Sigmoid colon (tissue), 7 donors: Measurements from ENCODE around the gene MST1. TPM values are rescaled to one million over a fixed set of nuclear protein-coding genes. Genes with fewer than 3 reads are reported as not detected.

ENCODE experiments used
- DNase-seq: peaks from one replicate; pipeline ENCODE4 v3.0.0-alpha.2; 2019
- H3K27ac ChIP-seq, 4 donors: fragments of 200-600 bp; sonication (generic); one replicate each; pipeline ENCODE4 v1.5.1; 2016 to 2019; ENCODE audit warnings: mild to moderate bottlenecking in 1 of 4
- H3K27me3 ChIP-seq, 3 donors: fragments of 200-600 bp; sonication (generic); one replicate each; pipeline ENCODE4 v1.5.1; 2019; ENCODE audit warnings: mild to moderate bottlenecking in 1 of 3
- H3K36me3 ChIP-seq, 4 donors: fragments of 200-600 bp; sonication (generic); one replicate each; pipeline ENCODE4 v1.5.1; 2016 to 2019
- H3K4me1 ChIP-seq, 4 donors: fragments of 200-600 bp; sonication (generic); one replicate each; pipeline ENCODE4 v1.5.1; 2017 to 2019
- H3K4me3 ChIP-seq, 4 donors: fragments of 200-600 bp; sonication (generic); one replicate each; pipeline ENCODE4 v1.5.1; 2017 to 2019; ENCODE audit warnings: mild to moderate bottlenecking in 2 of 4, moderate library complexity in 1 of 4
- H3K9me3 ChIP-seq, 4 donors: fragments of 200-600 bp in 3 of 4; sonication (generic) in 3 of 4; one replicate each; pipeline versions ENCODE4 v1.5.1 to v1.6.1; 2013 to 2019
- CTCF ChIP-seq, 4 experiments: fragments of 450-650 bp in 3 of 4; fragments of 200-600 bp in 1 of 4; IDR thresholded peaks; one replicate each; pipeline ENCODE4 v1.5.1; 2016 to 2019; ENCODE audit warnings: antibody characterized with exemption in 4 of 4, mild to moderate bottlenecking in 3 of 4, moderate library complexity in 2 of 4
- EP300 ChIP-seq, 4 donors: sonication (generic); formaldehyde crosslinking; IDR thresholded peaks; one replicate each; pipeline ENCODE4 v1.6.1; 2017; ENCODE audit warnings: antibody characterized with exemption in 4 of 4
- POLR2A ChIP-seq, 2 donors: fragments of 450-650 bp; IDR thresholded peaks; one replicate each; pipeline ENCODE4 v1.6.1; 2016; ENCODE audit warnings: antibody characterized with exemption in 2 of 2, mild to moderate bottlenecking in 2 of 2, moderate library complexity in 2 of 2
- POLR2AphosphoS5 ChIP-seq, 4 donors: sonication (generic); formaldehyde crosslinking; IDR thresholded peaks; one replicate each; pipeline ENCODE4 v1.6.1; 2017; ENCODE audit warnings: antibody characterized with exemption in 4 of 4
- WGBS, 2 donors: extraction: QIAGEN DNeasy Blood & Tissue Kit; methylation state at CpG; one replicate each; pipeline ENCODE4 v1.1.7; 2013; 5-methylcytosine and 5-hydroxymethylcytosine counted together
- intact Hi-C: fragments of 100-400 bp; cut with DNase I; formaldehyde crosslinking; loops from one replicate; pipeline ENCODE4 v1.15.1; 2023
- polyA plus RNA-seq, 3 donors: library from polyadenylated mRNA; stranded (reverse); fragments of 200-250 nt; gene quantifications; one replicate each; pipeline ENCODE4 v1.2.3, GENCODE V29; 2013
- total RNA-seq, 4 donors: library from RNA; depleted of rRNA; stranded (reverse); fragments of >200 nt; gene quantifications; one replicate each; pipeline ENCODE4 v1.1.0, GENCODE V29; 2016
- donor health status: healthy with polysubstance abuse.
- donor health status: Bipolar disorder and iron deficiency.
- donor health status: healthy.

Gene MST1
- total and polyA plus RNA-seq, 7 donors: 3.0 to 18.1 (median 7.7) TPM; not detected in 1

- no peaks in the 10 kb centered on the region for H3K27me3 ChIP-seq
- H3K9me3 ChIP-seq: no peaks in the 10 kb centered on the region
- peak overlapping the region; percentile 90 to 99 (median 93) for H3K4me3 ChIP-seq
- 47 to 71% methylated on average over 8 of the region's 8 CpGs for WGBS, 2 donors
- H3K27ac ChIP-seq: peak overlapping the region; percentile 92 to 96 (median 94)
- intact Hi-C loops: loop anchor here (5.0 kb wide), 1 partner anchor 64 kb away; the partner anchor contains the start of gene IP6K1
- DNase-seq: no peak
- H3K4me1 ChIP-seq: peaks cover 0 to 53% (median 41%) of the 10 kb centered on the region in 4 donors
- no peak for TF ChIP-seq POLR2A (IDR thresholded peaks at IDR 0.05)
- TF ChIP-seq POLR2AphosphoS5 (IDR thresholded peaks at IDR 0.05): no peak
- TF ChIP-seq CTCF (IDR thresholded peaks at IDR 0.05): no peak
- no peak for TF ChIP-seq EP300 (IDR thresholded peaks at IDR 0.05)
- peaks cover 17 to 48% (median 24%) of the 10 kb centered on the region in 4 donors for H3K36me3 ChIP-seq
Measured at GRCh38 chr3:49722896-49723295, 33.6 kb upstream of the MST1 start.

- no peaks in the 10 kb centered on the region for H3K27me3 ChIP-seq
- no peak for TF ChIP-seq EP300 (IDR thresholded peaks at IDR 0.05)
- no peak for TF ChIP-seq POLR2AphosphoS5 (IDR thresholded peaks at IDR 0.05)
- no peak for TF ChIP-seq POLR2A (IDR thresholded peaks at IDR 0.05)
- no peak for TF ChIP-seq CTCF (IDR thresholded peaks at IDR 0.05)
- intact Hi-C loops: loop anchor here (5.0 kb wide), 1 partner anchor 65 kb away; the partner anchor contains the start of gene IP6K1
- peak overlapping the region in 1 of 4 donors; percentile 95 for H3K4me3 ChIP-seq
- 85 to 92% methylated on average over 26 of the region's 26 CpGs for WGBS, 2 donors
- peaks cover 0 to 53% (median 41%) of the 10 kb centered on the region in 4 donors for H3K4me1 ChIP-seq
- H3K9me3 ChIP-seq: no peaks in the 10 kb centered on the region
- DNase-seq: peak; percentile 62
- H3K27ac ChIP-seq: peak overlapping the region in 3 of 4 donors; percentile 94 to 96 (median 95)
- peaks cover 10 to 40% (median 16%) of the 10 kb centered on the region in 4 donors for H3K36me3 ChIP-seq
Measured at GRCh38 chr3:49721896-49722781, 32.9 kb upstream of the MST1 start.

GRCh38 chr3:49721596-49721895 lies 32.3 kb upstream of the MST1 start:
- 80 to 89% methylated on average over 9 of the region's 9 CpGs for whole genome bisulfite sequencing, 2 donors

GRCh38 chr3:49720855-49721595 lies 31.8 kb upstream of the MST1 start:
- WGBS, 2 donors: 64 to 77% methylated on average over 4 of the region's 4 CpGs
- Histone ChIP-seq H3K9me3 (no peaks in the 10 kb centered on the region), H3K27me3 (no peaks in the 10 kb centered on the region), H3K4me3 (no peak overlapping the region), H3K36me3 (peaks cover 4 to 37% (median 7%) of the 10 kb centered on the region in 4 donors), H3K4me1 (peaks cover 0 to 53% (median 41%) of the 10 kb centered on the region in 4 donors), H3K27ac (no peak overlapping the region)
- intact Hi-C loops: loop anchor here (5.0 kb wide), 1 partner anchor 66 kb away; the partner anchor contains the start of gene IP6K1
- DNase-seq: no peak
- no peak for TF ChIP-seq POLR2AphosphoS5 (IDR thresholded peaks at IDR 0.05)
- no peak for TF ChIP-seq CTCF (IDR thresholded peaks at IDR 0.05)
- TF ChIP-seq EP300 (IDR thresholded peaks at IDR 0.05): no peak

More at GRCh38 chr3:49721596-49721895, 32.3 kb upstream of the MST1 start:
- no peaks in the 10 kb centered on the region for H3K9me3 ChIP-seq
- H3K4me3 ChIP-seq: no peak overlapping the region
- no peak overlapping the region for H3K27ac ChIP-seq
- TF ChIP-seq POLR2AphosphoS5 (IDR thresholded peaks at IDR 0.05) (no peak), CTCF (IDR thresholded peaks at IDR 0.05) (no peak), POLR2A (IDR thresholded peaks at IDR 0.05) (no peak), EP300 (IDR thresholded peaks at IDR 0.05) (no peak)
- intact Hi-C loops: loop anchor here (5.0 kb wide), 1 partner anchor 66 kb away; the partner anchor contains the start of gene IP6K1
- peaks cover 0 to 53% (median 41%) of the 10 kb centered on the region in 4 donors for H3K4me1 ChIP-seq
- no peak for DNase-seq
- no peaks in the 10 kb centered on the region for H3K27me3 ChIP-seq
- peaks cover 4 to 37% (median 10%) of the 10 kb centered on the region in 4 donors for H3K36me3 ChIP-seq
